Adipose tissue (tissue), 3 donors: ENCODE measurements around the gene PRR23E. TPM values are rescaled to one million over a fixed set of nuclear protein-coding genes. Genes with fewer than 3 reads are reported as not detected.

Experiments used
- H3K27ac ChIP-seq: one replicate; pipeline ENCODE4 v1.5.1; 2013; ENCODE audit warnings: low read depth, low read length
- WGBS, 3 donors: extraction: QIAGEN DNeasy Blood & Tissue Kit; methylation state at CpG; one replicate each; pipeline ENCODE4 v1.1.7; 2013; 5-methylcytosine and 5-hydroxymethylcytosine counted together
- polyA plus RNA-seq, 3 donors: library from polyadenylated mRNA; stranded (reverse); fragments of 200-250 nt; gene quantifications; one replicate each; pipeline ENCODE4 v1.2.3, GENCODE V29; 2013
- donor health status: healthy with polysubstance abuse.
- donor health status: Bipolar disorder and iron deficiency.
- donor health status: healthy.

Gene PRR23E
- polyA plus RNA-seq, 3 donors, result 0.04 TPM; not detected in 2

- 13 to 73% (median 67%) methylated on average over 1 of the region's 1 CpG for WGBS, 3 donors
- no peak overlapping the region for H3K27ac ChIP-seq
Observed at GRCh38 chr3:127177226-127177625, 15.7 kb upstream of the PRR23E start.

GRCh38 chr3:127180859-127181258 is 12.1 kb upstream of the PRR23E start:
- WGBS, 3 donors, result 80 to 83% (median 82%) methylated on average over 6 of the region's 6 CpGs
- no peak overlapping the region for H3K27ac ChIP-seq

GRCh38 chr3:127182431-127182830 is 10.5 kb upstream of the PRR23E start:
- H3K27ac ChIP-seq, result no peak overlapping the region
- 65 to 68% (median 67%) methylated on average over 7 of the region's 7 CpGs for WGBS, 3 donors

- 68 to 80% (median 79%) methylated on average over 8 of the region's 8 CpGs for WGBS, 3 donors
- no peak overlapping the region for H3K27ac ChIP-seq
Observed at GRCh38 chr3:127182848-127183714, 9.8 kb upstream of the PRR23E start.

- H3K27ac ChIP-seq, result no peak overlapping the region
- whole genome bisulfite sequencing, 3 donors, result 85 to 90% (median 86%) methylated on average over 23 of the region's 23 CpGs
Observed at GRCh38 chr3:127183931-127184869, 8.7 kb upstream of the PRR23E start.

- no peak overlapping the region for H3K27ac ChIP-seq
- WGBS, 3 donors, result 79 to 84% (median 81%) methylated on average over 4 of the region's 4 CpGs
Observed at GRCh38 chr3:127184870-127185216, 8.1 kb upstream of the PRR23E start.

GRCh38 chr3:127185268-127185667 is 7.7 kb upstream of the PRR23E start:
- 64 to 73% (median 73%) methylated on average over 3 of the region's 3 CpGs for WGBS, 3 donors
- H3K27ac ChIP-seq, result no peak overlapping the region

GRCh38 chr3:127185962-127186674 is 6.8 kb upstream of the PRR23E start:
- no peak overlapping the region for H3K27ac ChIP-seq
- WGBS, 3 donors, result 79 to 87% (median 80%) methylated on average over 4 of the region's 4 CpGs

- 85 to 91% (median 90%) methylated on average over 1 of the region's 1 CpG for WGBS, 3 donors
Observed at GRCh38 chr3:127187316-127187715, 5.6 kb upstream of the PRR23E start.

GRCh38 chr3:127193341-127193740 is 410 bp downstream of the PRR23E start:
- no peak overlapping the region for H3K27ac ChIP-seq
- WGBS, 3 donors, result 78 to 87% (median 78%) methylated on average over 11 of the region's 11 CpGs

More at GRCh38 chr3:127187316-127187715, 5.6 kb upstream of the PRR23E start:
- no peak overlapping the region for H3K27ac ChIP-seq

GRCh38 chr3:127193775-127194174 is 844 bp downstream of the PRR23E start:
- H3K27ac ChIP-seq, result no peak overlapping the region
- WGBS, 3 donors, result 43 to 71% (median 52%) methylated on average over 3 of the region's 3 CpGs

GRCh38 chr3:127194601-127195187 is 1.8 kb downstream of the PRR23E start:
- 80 to 82% (median 82%) methylated on average over 8 of the region's 8 CpGs for WGBS, 3 donors

GRCh38 chr3:127195417-127195816 is 2.5 kb downstream of the PRR23E start:
- H3K27ac ChIP-seq, result no peak overlapping the region
- 87 to 95% (median 89%) methylated on average over 6 of the region's 6 CpGs for WGBS, 3 donors

More at GRCh38 chr3:127194601-127195187, 1.8 kb downstream of the PRR23E start:
- no peak overlapping the region for H3K27ac ChIP-seq

GRCh38 chr3:127196002-127196401 is 3.1 kb downstream of the PRR23E start:
- 55 to 76% (median 67%) methylated on average over 2 of the region's 2 CpGs for WGBS, 3 donors
- H3K27ac ChIP-seq, result no peak overlapping the region

- no peak overlapping the region for H3K27ac ChIP-seq
- WGBS, 3 donors, result 79 to 83% (median 83%) methylated on average over 15 of the region's 15 CpGs
Observed at GRCh38 chr3:127196466-127197299, 3.8 kb downstream of the PRR23E start.

GRCh38 chr3:127197300-127198189 is 4.6 kb downstream of the PRR23E start:
- H3K27ac ChIP-seq, result no peak overlapping the region
- 61 to 69% (median 66%) methylated on average over 14 of the region's 14 CpGs for WGBS, 3 donors
